SHP77 (cell line): ENCODE data around the gene SHC3.

Experiments used
- DNase-seq, 2 experiments: peaks; one replicate each; lab custom pipeline; 2025; lab: John Stamatoyannopoulos, UW

SHC3 gene

DNA sequence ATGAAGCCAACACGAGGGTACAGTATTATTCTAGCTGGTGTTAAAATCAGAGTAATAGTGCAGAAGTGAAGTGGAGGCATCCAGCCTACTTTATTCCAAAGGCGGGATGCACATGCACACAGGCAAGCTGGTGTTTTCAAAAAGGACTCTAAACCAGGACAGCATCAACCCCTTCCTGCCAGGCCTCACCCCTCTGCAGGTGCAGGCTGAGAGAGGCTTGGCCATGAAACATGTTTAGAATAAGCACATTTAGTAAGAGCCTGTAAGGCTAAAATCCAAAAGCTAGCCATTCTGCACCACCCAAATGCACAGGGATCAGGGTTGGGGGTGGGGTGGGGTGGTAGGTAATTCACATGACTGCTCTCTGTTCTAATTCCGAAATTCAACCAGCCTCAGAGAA is 71.2 kb downstream of the SHC3 start:
- no peak for DNase-seq

DNA sequence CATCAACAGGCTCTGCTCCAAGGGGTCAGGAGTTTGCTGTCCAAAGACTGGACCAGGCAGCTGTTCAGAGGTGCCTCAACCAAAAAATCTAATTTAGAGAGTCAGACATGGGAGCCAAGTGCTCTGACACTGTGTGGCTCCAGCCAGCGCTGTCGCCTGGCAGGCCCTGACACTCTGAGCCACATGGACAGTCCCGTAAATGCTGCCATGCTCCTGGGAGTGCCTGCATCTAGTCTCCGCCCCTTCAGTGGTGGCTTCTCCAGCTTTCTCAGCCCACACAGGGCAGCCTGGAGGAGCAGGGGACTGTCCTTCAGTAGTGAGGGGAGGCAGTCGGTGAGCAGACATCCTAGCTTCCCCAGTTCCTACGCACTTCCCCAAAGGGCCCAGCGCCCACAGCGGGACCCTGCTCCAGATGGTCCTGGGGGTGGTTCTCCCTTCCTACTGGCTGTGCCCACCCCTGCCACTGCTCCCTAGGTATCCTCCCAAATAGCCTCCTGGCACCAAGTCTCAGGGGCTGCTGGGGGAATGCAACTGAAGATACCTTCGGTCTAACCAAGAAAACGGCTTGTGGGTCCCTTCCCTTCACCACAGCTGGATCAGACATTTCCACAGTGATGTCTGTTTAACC is 72.3 kb downstream of the SHC3 start:
- no peak for DNase-seq

DNA sequence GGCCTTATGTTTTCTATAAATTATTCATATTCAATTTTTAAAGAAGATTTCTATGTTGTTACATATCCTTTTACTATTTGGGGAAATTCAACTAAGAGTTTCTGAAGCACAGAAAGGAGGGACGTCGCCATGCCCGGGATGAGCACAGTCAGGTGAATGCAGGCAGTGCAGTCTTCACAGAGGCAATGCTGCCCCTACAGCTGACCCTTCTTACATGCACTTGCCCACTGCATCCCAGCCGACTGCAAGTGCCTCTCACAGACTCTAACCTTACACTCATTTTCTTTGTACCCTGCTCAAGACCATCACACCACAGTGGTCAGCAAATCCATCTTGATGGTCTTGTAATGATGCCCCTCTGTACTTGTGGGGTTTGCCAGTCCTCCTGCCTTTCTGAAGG is 73.8 kb downstream of the SHC3 start:
- DNase-seq: no peak

DNA sequence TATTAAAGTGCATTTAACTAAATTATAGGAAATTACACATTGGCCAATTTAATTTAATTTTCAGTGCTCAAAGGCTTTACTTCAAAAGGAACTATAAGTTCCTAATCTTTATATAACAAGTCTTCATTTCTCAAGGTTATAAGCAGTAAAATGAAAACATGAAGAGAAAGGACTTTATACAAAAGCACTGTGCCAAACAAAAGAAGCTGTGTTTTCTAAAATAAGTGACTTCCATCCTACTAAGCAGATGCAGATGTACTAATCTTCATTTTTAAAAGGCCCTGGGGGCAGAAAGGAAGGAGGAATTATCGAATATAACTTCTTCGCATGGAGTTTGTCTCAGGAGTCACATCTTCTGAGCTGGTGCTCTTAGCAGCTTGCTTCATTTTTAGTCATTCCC is 81.4 kb downstream of the SHC3 start:
- DNase-seq: no peak

DNA sequence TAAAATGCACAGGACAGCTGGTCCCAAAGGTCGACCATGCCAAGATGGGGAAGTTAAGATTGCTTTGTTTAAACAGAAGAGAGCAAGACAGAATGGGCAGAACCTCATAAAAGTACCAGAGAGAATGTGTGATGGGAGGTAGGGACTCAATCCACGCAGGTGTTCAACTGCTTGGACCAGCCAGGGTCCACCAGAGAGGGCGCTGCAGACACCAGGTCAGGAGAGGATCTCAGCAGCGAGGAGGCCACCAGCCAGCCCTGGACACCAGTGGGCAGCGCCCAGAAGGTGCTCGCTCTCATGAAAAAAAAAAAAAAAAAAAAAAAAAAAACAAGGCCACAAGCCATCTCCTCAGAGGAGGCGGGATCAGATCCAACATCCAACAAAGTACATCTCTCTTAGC is 81.8 kb downstream of the SHC3 start:
- DNase-seq: no peak

DNA sequence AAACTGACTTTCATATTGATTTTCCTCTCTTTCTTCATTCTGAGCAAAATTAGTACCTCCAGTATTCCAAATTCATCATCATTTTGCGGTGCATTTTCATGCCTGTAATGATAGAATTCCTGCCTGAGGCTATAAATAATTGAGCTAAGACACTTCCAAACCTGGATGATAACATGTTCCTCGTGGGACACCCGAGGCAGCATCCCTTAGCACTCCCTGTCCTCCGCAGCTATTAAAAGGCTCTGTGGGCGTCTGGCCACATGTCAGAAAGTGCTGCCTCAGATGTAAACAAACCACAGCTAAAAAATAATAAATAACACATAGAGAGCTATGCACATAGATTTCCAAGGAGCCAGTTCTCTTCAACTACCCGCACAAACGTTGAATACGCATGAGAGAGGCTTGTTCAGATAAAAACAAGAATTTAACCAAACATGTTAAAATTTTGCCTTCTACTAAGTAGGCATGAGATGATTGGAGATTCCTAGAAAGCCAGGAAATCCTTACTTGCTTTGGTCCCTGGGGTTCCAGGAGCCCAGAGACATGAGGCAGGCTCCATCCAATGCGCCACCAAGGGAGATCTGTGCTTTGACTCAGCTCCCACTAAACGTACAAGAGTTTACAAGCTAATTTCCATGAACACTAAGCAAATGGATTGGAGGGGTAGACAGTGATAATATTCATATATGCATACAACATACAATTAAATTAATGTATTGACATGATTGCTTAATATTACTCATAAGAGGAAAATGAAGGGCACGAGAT is 82.7 kb downstream of the SHC3 start:
- no peak for DNase-seq

DNA sequence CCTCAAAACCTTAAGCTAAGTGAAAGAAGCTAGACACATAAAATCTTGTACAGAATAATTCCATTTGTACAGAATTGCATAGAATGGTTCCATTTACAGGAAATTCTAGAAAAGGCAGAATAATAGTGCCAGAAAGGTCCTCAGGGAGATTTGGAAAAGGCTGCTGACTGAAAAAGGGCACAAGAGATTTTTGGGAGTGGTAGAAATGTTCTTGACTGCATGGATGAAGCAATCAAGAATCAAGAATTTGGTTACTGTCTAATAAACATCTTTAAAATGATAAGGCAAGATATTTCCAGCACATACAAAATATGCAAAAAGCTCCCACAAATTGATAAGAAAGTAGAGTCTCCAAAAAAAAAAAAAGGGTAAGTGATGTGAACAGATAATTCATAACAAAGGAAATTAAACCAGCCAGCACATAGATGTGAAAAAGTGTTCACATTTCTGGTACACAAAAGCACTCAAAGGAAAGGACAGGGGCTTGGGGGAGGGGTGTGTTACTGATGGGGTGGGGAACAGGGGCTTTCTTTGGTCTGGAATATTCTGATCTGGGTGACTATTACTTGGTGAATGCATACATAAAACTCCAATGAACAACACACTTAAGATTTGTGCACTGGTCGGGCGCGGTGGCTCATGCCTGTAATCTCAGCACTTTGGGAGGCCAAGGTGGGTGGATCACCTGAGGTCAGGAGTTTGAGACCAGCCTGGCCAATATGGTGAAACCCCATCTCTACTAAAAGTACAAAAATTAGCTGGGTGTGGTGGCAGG is 85.2 kb downstream of the SHC3 start:
- no peak for DNase-seq

DNA sequence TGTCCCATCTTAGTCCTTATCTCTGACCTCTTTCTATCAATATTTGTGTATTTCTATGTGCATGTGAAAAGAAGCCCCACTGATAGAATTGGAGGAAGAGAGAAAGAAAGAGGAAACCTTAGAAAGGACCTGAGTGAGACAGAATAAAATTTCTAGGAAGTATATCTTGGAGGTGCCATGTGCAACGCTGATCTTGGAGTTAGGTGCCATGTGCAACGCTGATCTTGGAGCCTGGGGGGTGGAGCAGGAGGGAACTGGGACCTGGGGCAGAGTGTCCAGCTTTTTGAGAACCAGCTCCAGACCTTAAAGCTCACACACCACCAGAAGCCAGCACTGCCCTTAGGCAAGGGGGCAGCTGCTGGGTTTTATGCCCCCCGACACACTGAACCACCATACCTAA is 89.4 kb downstream of the SHC3 start:
- no peak for DNase-seq

DNA sequence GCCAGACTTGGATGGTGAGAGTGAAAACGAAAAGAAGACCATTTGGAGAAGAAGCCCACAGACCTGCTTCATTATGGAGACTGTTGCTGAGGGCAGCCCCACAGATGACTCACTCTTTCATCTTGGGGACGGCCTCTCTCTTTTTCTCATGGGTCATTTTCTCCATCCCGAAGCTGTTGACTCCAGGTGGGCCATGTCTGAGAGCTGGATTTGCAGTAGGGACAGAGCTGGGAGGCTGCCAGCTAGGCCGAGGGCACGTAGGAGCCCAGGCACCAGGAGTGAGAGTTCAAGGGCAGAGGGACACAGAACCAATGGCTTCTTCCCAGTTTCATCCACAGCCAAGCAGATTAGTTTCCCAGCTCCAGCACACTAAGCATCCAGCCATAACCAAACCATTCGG is 95.0 kb downstream of the SHC3 start:
- DNase-seq: no peak

DNA sequence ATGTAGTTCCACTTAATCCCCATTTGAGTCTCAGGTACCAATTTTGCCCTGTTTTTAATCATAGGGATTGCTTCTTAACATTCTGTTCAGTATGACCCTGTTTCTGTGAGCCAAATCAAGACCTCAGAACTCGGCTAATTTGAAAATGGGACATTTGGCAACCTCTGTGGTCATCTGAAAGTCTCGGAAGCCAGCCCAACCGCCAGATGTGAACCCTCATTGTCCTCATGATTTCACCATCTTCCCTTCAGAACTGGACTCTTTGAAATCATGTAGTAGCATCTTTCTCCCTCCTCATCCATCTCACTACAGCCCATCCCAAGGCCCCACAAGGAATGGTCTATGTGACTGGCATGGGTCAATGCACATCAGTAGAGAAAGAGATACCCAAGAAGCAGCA is 98.4 kb downstream of the SHC3 start:
- DNase-seq: no peak

DNA sequence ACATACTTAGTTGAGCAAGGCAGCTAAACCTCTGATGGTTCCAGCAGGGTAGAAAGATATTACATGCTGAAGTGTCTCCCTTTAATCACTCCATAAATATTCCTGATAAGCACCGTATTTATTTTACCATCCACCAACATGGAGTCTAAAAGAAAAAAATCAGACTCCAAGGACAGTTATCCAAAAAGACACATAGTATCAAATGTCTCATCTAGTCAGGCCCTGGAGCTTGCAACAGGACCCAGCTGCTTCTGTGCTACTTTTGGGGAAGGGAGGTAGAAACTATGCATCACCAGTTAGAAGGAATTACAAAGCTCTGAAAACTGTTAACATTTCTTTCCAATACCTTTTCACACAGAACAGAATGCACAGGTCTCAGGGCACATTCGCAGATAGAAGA is 99.2 kb downstream of the SHC3 start:
- DNase-seq: no peak

DNA sequence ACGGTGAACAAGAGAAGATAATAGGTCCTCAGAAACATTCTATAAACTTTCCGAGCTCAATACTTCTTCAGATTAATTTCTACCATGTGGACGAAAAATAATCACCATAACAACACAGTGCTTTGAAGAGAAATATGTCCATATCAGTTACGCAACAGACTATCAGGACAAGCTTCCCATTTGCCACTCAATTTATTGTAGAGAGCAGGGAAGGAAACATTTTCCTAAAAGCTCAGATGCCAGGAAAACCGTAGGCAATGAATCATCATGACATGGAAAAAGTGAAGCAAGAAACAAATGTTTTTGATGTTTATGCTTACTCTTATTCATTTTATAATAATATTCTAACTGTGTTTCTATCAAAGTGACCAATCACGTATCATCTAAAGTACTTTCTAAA is 99.8 kb downstream of the SHC3 start:
- no peak for DNase-seq

DNA sequence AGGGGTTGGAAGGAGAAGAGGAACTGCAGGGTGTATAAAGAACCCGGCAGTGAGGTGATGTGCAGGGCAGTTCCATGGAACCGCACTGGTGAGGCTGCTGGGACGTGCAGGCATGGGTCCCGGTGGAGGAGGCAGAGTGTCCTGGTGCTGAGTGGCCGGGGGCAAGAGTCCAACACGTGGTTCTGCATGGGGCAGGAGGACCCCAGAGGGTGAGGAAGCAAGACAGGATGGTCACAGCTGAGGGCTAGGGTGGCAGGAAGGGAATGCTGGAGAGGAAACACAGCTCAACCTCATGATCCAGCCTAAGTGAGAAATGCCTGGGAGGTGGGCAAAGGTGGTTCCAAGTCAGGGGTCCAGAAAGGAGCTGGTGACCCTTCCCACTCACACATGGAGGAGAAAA is 100.2 kb downstream of the SHC3 start:
- no peak for DNase-seq

DNA sequence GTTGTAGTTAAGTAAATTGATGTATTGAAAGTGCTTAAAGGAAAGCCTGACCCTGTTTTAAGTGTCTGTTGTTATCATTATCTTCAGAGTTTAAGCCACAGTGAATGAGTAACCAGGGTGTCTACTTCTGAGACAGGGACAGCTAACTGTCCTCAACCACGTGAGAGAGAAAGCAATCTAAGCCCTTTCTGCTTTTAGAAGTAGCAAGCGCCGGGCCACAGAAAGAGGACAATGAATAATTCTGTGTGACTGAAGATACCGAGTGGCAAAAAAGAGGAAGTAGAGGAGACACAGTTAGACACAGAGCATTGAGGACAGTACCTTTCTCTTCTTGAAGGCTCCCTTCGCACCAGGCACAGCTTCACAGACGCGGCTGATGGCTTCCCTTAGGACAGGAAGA is 101.1 kb downstream of the SHC3 start:
- DNase-seq: no peak

DNA sequence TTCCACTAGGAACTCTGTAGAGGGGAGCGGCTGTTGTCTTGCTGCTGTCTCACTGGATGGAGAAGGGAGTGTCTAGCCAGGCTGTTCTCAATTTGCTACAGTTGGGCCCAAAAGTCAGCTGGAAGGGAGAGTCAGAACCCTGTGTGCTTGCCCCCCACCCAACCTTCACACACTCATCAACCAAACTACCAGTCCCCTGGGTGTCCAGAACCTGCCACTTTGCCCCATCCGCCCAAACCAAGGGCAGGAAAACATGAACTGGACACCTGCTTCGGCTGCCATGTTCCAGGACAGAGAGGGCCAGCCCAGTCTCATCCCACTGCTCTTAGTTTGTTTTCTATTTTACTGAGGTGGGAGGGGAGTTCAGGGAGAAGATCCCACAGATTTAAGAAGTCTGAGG is 105.2 kb downstream of the SHC3 start:
- no peak for DNase-seq

DNA sequence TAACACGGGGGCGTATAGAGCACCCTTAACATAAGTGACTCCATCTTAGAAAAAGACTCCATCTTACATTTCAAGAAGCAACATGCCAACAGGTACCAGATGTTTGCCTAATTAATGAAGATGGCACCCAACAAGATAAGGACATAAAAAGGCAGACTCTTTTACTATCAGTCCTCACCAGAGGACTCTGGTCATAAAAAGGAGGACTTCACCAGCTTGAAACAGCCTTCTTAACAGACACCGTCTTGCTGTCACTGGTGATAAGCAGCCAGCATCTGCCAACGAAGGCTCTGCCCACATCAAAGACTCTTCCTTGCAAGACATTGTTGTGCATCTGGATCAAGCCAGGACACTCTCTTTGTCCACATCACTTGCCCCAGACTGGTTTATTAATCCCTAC is 107.0 kb downstream of the SHC3 start:
- no peak for DNase-seq

DNA sequence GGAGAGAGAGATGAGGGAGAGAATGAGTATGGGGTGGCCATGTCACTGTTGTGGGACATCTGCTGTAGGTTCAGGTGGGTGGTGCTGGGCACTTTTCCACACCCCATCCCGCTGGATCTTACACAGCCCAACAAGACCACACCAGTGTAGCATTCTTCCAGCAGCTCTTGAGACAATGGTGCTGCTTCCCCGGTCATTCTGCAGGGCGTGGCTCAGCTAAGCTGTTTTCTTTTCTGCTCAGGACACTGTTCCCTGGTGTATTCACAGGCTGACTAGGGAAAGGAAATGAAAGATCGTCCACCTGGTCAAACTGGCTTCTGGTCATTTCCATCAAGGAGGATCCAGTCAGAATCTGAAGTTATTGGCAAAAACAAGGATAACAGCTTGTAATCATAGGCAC is 111.8 kb downstream of the SHC3 start:
- DNase-seq: no peak

DNA sequence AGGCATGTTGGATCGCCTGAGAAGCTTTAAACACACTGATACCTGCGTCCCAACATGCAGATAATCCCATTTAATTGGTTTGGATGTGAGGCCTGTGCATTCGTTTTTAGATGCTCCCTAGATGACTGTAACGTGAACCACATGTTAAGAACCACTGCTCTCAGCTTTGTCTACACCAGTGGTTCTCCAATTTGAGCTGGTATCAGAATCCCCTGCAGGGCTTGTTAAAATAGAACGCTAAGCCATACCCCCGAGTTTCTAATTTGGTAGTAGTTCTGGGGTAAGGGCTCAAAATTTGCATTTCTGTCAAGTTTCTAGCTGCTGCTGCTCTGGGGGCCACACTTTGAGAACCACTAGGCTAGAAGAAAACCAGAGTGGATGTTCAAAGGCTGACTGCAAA is 112.7 kb downstream of the SHC3 start:
- no peak for DNase-seq

DNA sequence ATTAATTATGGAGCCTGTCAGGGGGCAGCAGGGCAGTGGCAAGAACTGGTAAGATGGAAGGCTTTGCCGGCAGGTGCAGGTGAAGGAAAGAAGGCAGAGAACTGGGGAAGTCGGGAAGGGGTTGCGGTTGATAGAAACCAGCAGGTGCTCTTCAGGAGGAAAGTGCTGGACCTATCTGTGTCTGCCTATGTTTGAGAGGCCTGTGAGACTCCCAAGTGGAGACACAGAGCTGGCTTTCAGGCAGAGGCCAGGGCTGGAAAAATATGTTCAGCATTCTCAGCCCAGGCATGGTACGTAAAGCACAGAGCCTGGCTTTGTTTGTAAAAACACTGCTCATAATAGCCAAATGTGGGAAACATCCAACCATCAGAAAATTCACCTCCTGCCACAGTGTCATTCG is 117.8 kb downstream of the SHC3 start:
- no peak for DNase-seq

DNA sequence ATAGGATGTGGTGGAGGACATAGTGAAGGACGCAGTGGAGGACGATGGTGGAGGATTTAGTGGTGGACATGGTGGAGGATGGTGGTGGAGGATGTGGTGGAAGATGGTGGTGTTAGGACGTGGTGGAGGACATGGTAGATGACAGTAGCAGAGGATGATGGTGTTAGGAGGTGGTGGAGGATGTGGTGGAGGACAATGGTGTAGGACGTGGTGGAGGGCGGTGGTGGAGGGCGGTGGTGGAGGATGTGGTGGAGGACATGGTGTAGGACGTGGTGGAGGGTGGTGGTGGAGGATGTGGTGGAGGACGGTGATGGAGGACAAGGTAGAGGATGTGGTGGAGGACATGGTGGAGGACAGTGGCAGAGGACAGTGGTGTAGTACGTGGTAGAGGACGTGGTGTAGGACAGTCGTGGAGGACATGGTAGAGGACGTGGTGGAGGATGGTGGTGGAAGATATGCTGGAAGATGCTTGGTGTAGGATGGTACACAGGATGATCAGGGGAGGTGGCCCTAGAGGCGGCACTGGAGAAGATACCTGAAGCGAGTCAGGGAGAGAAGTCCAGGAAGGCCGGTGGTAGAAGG is 118.6 kb downstream of the SHC3 start:
- no peak for DNase-seq

DNA sequence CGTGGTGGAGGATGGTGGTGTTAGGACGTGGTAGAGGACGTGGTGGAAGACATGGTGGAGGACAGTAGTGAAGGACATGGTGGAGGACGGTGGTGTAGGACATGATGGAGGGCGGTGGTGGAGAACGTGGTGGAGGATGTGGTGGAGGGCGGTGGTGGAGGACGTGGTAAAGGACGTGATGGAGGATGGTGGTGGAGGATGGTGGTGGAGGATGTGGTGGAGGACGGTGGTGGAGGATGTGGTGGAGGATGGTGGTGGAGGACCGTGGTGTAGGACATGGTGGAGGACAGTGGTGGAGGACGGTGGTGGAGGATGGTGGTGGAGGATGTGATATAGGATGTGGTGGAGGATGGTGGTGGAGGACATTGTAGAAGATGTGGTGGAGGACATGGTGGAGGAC is 119.7 kb downstream of the SHC3 start:
- DNase-seq: no peak

DNA sequence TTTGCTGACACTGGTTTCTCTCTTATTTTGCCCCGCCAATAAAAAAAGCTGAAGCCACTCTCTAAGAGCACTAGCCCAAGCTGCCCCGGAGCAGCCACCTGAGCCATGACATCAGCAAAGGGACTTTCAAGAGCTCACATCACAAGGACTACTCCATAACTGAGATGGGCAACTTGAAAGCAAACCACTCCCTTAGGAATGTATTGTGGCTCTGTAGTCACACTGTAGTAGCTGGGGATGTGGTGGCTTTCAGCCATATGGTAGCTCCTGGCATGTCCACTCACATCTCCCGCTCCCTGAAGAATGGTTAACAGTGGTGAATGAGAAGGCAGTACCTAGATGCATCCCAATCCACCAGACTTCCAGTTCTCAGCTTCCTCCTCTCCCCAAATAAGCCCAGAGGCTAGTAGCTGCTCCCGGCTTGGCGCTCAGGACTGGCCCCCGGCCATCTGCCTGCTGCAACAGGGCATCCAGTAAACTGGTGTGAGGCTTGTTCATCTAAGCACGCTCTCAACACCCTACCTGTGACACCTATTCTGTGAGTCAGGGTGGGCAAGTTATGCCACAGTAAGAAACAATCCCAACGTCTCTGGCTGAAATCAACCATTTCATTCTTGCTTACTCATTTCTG is 123.6 kb downstream of the SHC3 start:
- no peak for DNase-seq

DNA sequence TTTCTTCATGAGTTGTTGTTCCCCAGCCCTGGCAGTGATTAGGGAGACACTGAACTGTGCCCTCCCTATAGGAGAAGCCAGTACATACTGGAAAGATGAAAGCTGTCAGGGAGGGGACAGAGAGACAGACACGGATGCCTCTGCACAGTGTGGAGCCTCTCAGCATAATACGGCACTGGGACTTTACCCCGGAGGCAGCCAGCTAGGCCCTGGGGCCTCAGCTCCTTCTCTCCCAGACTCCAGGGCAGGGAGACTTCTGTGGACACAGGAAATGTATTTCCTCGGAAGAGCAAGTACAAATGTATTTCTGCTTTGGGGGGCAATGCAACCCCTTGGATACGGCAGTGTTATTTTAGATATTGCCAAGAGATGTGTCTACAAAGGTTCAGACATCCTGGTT is 125.3 kb downstream of the SHC3 start:
- no peak for DNase-seq
